Neuron (in vitro differentiated cells): ENCODE data around the gene ARHGAP31.
A peak's percentile ranks its signal among the peaks of the same experiment; 100 is the strongest.
"Not testable (repeated sequence)": the region's sequence is repeated elsewhere in the genome, so short reads cannot be mapped to it uniquely, and the experiment has no call there.

Experiments
- H2AFZ ChIP-seq: one replicate; pipeline ENCODE4 v1.6.1; 2013; ENCODE audit warnings: low read depth, mild to moderate bottlenecking, inconsistent platforms, low read length, moderate library complexity
- H3K27me3 ChIP-seq: one replicate; pipeline ENCODE4 v1.6.1; 2013; ENCODE audit warnings: low read length; ENCODE audit not compliant: insufficient read depth
- H3K36me3 ChIP-seq: one replicate; pipeline ENCODE4 v1.6.1; 2013; ENCODE audit warnings: low read length; ENCODE audit not compliant: insufficient read depth
- H3K4me1 ChIP-seq: one replicate; pipeline ENCODE4 v1.6.1; 2013; ENCODE audit warnings: low read length; ENCODE audit not compliant: insufficient read depth
- H3K4me3 ChIP-seq: 2 replicates; pipeline ENCODE4 v1.5.1; 2013; ENCODE audit warnings: mild to moderate bottlenecking, low read length, moderate library complexity
- H3K9me3 ChIP-seq: one replicate; pipeline ENCODE4 v1.6.1; 2013; ENCODE audit warnings: low read length

Gene ARHGAP31

GRCh38 chr3:119331661-119332060 lies 37.5 kb downstream of the ARHGAP31 start:
- no peak overlapping the region for H2AFZ ChIP-seq
- no peak overlapping the region for H3K4me3 ChIP-seq

GRCh38 chr3:119333773-119334509 lies 39.8 kb downstream of the ARHGAP31 start:
- Histone ChIP-seq H3K27me3 (no peaks in the 10 kb centered on the region), H3K4me3 (no peak overlapping the region), H3K9me3 (no peaks in the 10 kb centered on the region), H3K4me1 (peaks cover 7% of the 10 kb centered on the region), H2AFZ (no peak overlapping the region), H3K36me3 (no peaks in the 10 kb centered on the region)

More at GRCh38 chr3:119331661-119332060, 37.5 kb downstream of the ARHGAP31 start:
- Histone ChIP-seq H3K27me3 (no peaks in the 10 kb centered on the region), H3K9me3 (no peaks in the 10 kb centered on the region), H3K36me3 (no peaks in the 10 kb centered on the region), H3K4me1 (peaks cover 7% of the 10 kb centered on the region)

- Histone ChIP-seq H3K36me3 (no peaks in the 10 kb centered on the region), H3K4me1 (no peaks in the 10 kb centered on the region), H3K4me3 (no peak overlapping the region)
Measured at GRCh38 chr3:119336823-119337222, 42.6 kb downstream of the ARHGAP31 start.

GRCh38 chr3:119337407-119337806 lies 43.2 kb downstream of the ARHGAP31 start:
- not testable (repeated sequence) for H3K27me3 ChIP-seq, H2AFZ ChIP-seq, H3K4me1 ChIP-seq, H3K36me3 ChIP-seq, H3K4me3 ChIP-seq, H3K9me3 ChIP-seq

More at GRCh38 chr3:119336823-119337222, 42.6 kb downstream of the ARHGAP31 start:
- Histone ChIP-seq H3K27me3 (no peaks in the 10 kb centered on the region), H2AFZ (no peak overlapping the region), H3K9me3 (no peaks in the 10 kb centered on the region)

- Histone ChIP-seq H3K36me3 (no peaks in the 10 kb centered on the region), H2AFZ (no peak overlapping the region), H3K9me3 (no peaks in the 10 kb centered on the region), H3K27me3 (no peaks in the 10 kb centered on the region), H3K4me1 (no peaks in the 10 kb centered on the region), H3K4me3 (no peak overlapping the region)
Measured at GRCh38 chr3:119338754-119339153, 44.6 kb downstream of the ARHGAP31 start.

GRCh38 chr3:119340014-119340413 lies 45.8 kb downstream of the ARHGAP31 start:
- H3K9me3 ChIP-seq: no peaks in the 10 kb centered on the region
- H3K27me3 ChIP-seq: no peaks in the 10 kb centered on the region
- H3K4me3 ChIP-seq: no peak overlapping the region
- H3K36me3 ChIP-seq: no peaks in the 10 kb centered on the region
- no peak overlapping the region for H2AFZ ChIP-seq
- no peaks in the 10 kb centered on the region for H3K4me1 ChIP-seq

GRCh38 chr3:119340446-119340845 lies 46.3 kb downstream of the ARHGAP31 start:
- Histone ChIP-seq H3K36me3 (no peaks in the 10 kb centered on the region), H3K4me3 (no peak overlapping the region), H2AFZ (no peak overlapping the region), H3K9me3 (no peaks in the 10 kb centered on the region), H3K4me1 (no peaks in the 10 kb centered on the region), H3K27me3 (no peaks in the 10 kb centered on the region)

GRCh38 chr3:119342176-119342575 lies 48.0 kb downstream of the ARHGAP31 start:
- H3K4me1 ChIP-seq: no peaks in the 10 kb centered on the region
- no peaks in the 10 kb centered on the region for H3K36me3 ChIP-seq
- no peak overlapping the region for H2AFZ ChIP-seq
- no peak overlapping the region for H3K4me3 ChIP-seq
- H3K27me3 ChIP-seq: no peaks in the 10 kb centered on the region
- no peaks in the 10 kb centered on the region for H3K9me3 ChIP-seq

GRCh38 chr3:119343719-119344118 lies 49.5 kb downstream of the ARHGAP31 start:
- H3K36me3 ChIP-seq: no peaks in the 10 kb centered on the region
- no peaks in the 10 kb centered on the region for H3K9me3 ChIP-seq
- no peak overlapping the region for H2AFZ ChIP-seq
- H3K4me3 ChIP-seq: no peak overlapping the region
- no peaks in the 10 kb centered on the region for H3K4me1 ChIP-seq
- H3K27me3 ChIP-seq: no peaks in the 10 kb centered on the region

- H3K9me3 ChIP-seq: no peaks in the 10 kb centered on the region
- no peaks in the 10 kb centered on the region for H3K36me3 ChIP-seq
- no peak overlapping the region for H3K4me3 ChIP-seq
- H2AFZ ChIP-seq: no peak overlapping the region
- H3K27me3 ChIP-seq: no peaks in the 10 kb centered on the region
- H3K4me1 ChIP-seq: peaks cover 14% of the 10 kb centered on the region
Measured at GRCh38 chr3:119346076-119346496, 51.9 kb downstream of the ARHGAP31 start.

GRCh38 chr3:119347036-119347435 lies 52.9 kb downstream of the ARHGAP31 start:
- no peak overlapping the region for H3K4me3 ChIP-seq

GRCh38 chr3:119349354-119350041 lies 55.3 kb downstream of the ARHGAP31 start:
- Histone ChIP-seq H2AFZ (peak overlapping the region; percentile 68), H3K4me1 (peaks cover 14% of the 10 kb centered on the region), H3K27me3 (no peaks in the 10 kb centered on the region), H3K4me3 (no peak overlapping the region), H3K36me3 (no peaks in the 10 kb centered on the region), H3K9me3 (no peaks in the 10 kb centered on the region)

More at GRCh38 chr3:119347036-119347435, 52.9 kb downstream of the ARHGAP31 start:
- Histone ChIP-seq H3K27me3 (no peaks in the 10 kb centered on the region), H3K9me3 (no peaks in the 10 kb centered on the region), H3K4me1 (peaks cover 14% of the 10 kb centered on the region), H2AFZ (no peak overlapping the region), H3K36me3 (no peaks in the 10 kb centered on the region)

- Histone ChIP-seq H3K4me1 (peaks cover 14% of the 10 kb centered on the region), H3K27me3 (no peaks in the 10 kb centered on the region), H3K4me3 (no peak overlapping the region)
Measured at GRCh38 chr3:119350114-119350513, 55.9 kb downstream of the ARHGAP31 start.

More at GRCh38 chr3:119350114-119350513, 55.9 kb downstream of the ARHGAP31 start:
- Histone ChIP-seq H2AFZ (peak overlapping the region; percentile 68), H3K9me3 (no peaks in the 10 kb centered on the region), H3K36me3 (no peaks in the 10 kb centered on the region)
